Dermis blood vessel endothelial cell (primary cell): ENCODE measurements around the gene REV3L. TPM values are rescaled to one million over a fixed set of nuclear protein-coding genes. Genes with fewer than 3 reads are reported as not detected.
"Not testable (repeated sequence)": the region's sequence is repeated elsewhere in the genome, so short reads cannot be mapped to it uniquely, and the experiment has no call there.

Experiments used
- DNase-seq: peaks from one replicate; pipeline ENCODE4 v3.0.0; 2010
- total RNA-seq: library from RNA; depleted of rRNA; stranded (reverse); fragments of >200 nt; gene quantifications from 2 replicates; pipeline ENCODE4 v1.2.3, GENCODE V29; 2014

Gene REV3L
- total RNA-seq, 1 donor from 2014 or later = 39.5 TPM

GRCh38 chr6:111256646-111257045, 226.4 kb downstream of the REV3L start:
- DNase-seq = no peak

- DNase-seq = not testable (repeated sequence)
These were observed 227.2 kb downstream of the REV3L start for GRCh38 chr6:111255838-111256237.

- no peak for DNase-seq
These were observed 228.2 kb downstream of the REV3L start for GRCh38 chr6:111254779-111255166.

- DNase-seq = no peak
These were observed 228.8 kb downstream of the REV3L start for GRCh38 chr6:111254004-111254778.

GRCh38 chr6:111252726-111253125, 230.3 kb downstream of the REV3L start:
- DNase-seq = no peak

GRCh38 chr6:111250791-111251354, 232.1 kb downstream of the REV3L start:
- no peak for DNase-seq

Other genes starting within 250 kb of the REV3L start
- gene TRAF3IP2, start 122.7 kb upstream of the REV3L start, total RNA-seq = 16.5 and 17.3 TPM in 2 replicates